ENCODE measurements around the gene BCR.
"Not testable (repeated sequence)": the region's sequence is repeated elsewhere in the genome, so short reads cannot be mapped to it uniquely, and the experiment has no call there.

BCR gene

DNA sequence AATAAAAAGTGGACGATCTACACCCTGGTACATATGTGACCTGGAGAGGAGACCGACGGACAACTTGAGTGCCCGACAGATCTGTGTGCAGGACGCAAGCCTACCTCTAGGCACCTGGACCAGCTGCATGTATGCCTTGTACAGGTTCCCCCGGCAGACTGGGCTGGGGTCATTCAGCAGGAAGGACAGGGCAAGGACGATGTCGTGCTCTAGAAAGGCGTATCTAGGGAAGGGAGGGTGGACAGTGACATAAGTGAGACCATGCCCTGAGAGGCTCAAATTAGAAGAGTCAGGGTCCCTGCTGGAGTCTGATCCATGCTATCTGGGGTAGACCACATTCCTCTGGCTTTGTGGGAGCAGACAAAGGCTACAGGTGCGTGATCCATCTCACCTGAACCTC, 46.4 kb upstream of the BCR start:
- H3K27me3 ChIP-seq (ENCODE audit: insufficient read depth, poor library complexity, severe bottlenecking), result no peaks in the 10 kb centered on the region
- TF ChIP-seq, protein P1, sequence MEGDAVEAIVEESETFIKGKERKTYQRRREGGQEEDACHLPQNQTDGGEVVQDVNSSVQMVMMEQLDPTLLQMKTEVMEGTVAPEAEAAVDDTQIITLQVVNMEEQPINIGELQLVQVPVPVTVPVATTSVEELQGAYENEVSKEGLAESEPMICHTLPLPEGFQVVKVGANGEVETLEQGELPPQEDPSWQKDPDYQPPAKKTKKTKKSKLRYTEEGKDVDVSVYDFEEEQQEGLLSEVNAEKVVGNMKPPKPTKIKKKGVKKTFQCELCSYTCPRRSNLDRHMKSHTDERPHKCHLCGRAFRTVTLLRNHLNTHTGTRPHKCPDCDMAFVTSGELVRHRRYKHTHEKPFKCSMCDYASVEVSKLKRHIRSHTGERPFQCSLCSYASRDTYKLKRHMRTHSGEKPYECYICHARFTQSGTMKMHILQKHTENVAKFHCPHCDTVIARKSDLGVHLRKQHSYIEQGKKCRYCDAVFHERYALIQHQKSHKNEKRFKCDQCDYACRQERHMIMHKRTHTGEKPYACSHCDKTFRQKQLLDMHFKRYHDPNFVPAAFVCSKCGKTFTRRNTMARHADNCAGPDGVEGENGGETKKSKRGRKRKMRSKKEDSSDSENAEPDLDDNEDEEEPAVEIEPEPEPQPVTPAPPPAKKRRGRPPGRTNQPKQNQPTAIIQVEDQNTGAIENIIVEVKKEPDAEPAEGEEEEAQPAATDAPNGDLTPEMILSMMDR (IDR thresholded peaks at IDR 0.05; ENCODE audit: insufficient read depth, low read length), result no peak
- TF ChIP-seq POLR2AphosphoS5 (IDR thresholded peaks at IDR 0.05; ENCODE audit: low read depth) (no peak), GABPA (IDR thresholded peaks at IDR 0.05; ENCODE audit: low read depth) (no peak), SPI1 (IDR thresholded peaks at IDR 0.05; ENCODE audit: borderline replicate concordance, low read depth) (no peak)
- TF ChIP-seq, protein P2, sequence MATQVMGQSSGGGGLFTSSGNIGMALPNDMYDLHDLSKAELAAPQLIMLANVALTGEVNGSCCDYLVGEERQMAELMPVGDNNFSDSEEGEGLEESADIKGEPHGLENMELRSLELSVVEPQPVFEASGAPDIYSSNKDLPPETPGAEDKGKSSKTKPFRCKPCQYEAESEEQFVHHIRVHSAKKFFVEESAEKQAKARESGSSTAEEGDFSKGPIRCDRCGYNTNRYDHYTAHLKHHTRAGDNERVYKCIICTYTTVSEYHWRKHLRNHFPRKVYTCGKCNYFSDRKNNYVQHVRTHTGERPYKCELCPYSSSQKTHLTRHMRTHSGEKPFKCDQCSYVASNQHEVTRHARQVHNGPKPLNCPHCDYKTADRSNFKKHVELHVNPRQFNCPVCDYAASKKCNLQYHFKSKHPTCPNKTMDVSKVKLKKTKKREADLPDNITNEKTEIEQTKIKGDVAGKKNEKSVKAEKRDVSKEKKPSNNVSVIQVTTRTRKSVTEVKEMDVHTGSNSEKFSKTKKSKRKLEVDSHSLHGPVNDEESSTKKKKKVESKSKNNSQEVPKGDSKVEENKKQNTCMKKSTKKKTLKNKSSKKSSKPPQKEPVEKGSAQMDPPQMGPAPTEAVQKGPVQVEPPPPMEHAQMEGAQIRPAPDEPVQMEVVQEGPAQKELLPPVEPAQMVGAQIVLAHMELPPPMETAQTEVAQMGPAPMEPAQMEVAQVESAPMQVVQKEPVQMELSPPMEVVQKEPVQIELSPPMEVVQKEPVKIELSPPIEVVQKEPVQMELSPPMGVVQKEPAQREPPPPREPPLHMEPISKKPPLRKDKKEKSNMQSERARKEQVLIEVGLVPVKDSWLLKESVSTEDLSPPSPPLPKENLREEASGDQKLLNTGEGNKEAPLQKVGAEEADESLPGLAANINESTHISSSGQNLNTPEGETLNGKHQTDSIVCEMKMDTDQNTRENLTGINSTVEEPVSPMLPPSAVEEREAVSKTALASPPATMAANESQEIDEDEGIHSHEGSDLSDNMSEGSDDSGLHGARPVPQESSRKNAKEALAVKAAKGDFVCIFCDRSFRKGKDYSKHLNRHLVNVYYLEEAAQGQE (IDR thresholded peaks at IDR 0.05; ENCODE audit: insufficient replicate concordance, low read depth), result no peak
- H3K4me3 ChIP-seq (replicated peaks; ENCODE audit: insufficient read depth, low read length), result no peak overlapping the region
- DNase-seq (ENCODE audit: low read depth in 1 of 2, low spot score in 1 of 2), result no peak
- H3K27ac ChIP-seq (replicated peaks), result no peak overlapping the region

DNA sequence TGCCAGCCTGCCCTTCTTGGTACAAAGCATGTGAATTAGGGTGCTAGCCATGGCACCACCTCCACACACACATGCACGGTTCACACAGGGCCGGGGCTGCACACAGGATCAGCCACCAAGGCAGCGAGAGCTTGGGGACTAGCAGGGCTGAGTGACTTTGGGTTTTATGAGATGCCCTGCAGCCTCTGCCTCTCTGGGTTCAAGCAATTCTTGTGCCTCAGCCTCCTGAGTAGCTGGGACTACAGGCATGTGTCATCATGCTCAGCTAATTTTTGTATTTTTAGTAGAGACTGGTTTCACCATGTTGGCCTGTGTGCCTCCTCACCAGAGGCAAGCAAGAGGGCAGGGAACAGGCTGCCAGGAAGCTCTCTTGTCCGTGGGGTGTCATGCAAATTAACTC, 43.3 kb upstream of the BCR start:
- H3K4me3 ChIP-seq (replicated peaks; ENCODE audit: insufficient read depth, low read length); H3K27me3 ChIP-seq (ENCODE audit: insufficient read depth, poor library complexity, severe bottlenecking); DNase-seq (ENCODE audit: low read depth in 1 of 2, low spot score in 1 of 2); H3K27ac ChIP-seq (replicated peaks): not testable (repeated sequence)

DNA sequence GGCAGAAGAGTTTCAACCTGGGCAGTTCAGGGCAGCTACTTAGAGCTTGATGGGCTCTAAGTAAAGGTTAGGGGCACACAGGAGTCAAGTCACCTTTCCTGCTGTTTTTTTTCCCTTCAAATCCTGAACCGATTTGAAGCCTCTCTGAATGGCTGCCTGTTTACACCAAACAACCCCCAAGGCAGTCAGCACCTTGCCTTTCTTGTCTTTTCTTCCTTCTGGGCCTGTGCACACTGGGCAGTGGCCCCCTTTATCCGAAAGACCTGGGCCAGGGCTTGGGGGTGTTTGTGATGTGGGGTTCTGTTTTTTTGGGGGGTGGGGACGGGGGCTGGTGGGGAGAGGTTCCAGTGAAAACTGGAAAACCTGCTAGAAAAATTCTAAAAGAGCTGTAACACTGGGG, 42.8 kb upstream of the BCR start:
- H3K4me3 ChIP-seq (replicated peaks; ENCODE audit: insufficient read depth, low read length), result no peak overlapping the region
- peak overlapping the region; percentile 56 for H3K27ac ChIP-seq (replicated peaks)
- TF ChIP-seq, protein P1 (IDR thresholded peaks at IDR 0.05; ENCODE audit: insufficient read depth, low read length), result no peak
- TF ChIP-seq POLR2AphosphoS5 (IDR thresholded peaks at IDR 0.05; ENCODE audit: low read depth), result no peak
- no peak for TF ChIP-seq GABPA (IDR thresholded peaks at IDR 0.05; ENCODE audit: low read depth)
- TF ChIP-seq SPI1 (IDR thresholded peaks at IDR 0.05; ENCODE audit: borderline replicate concordance, low read depth), result no peak
- TF ChIP-seq, protein P2 (IDR thresholded peaks at IDR 0.05; ENCODE audit: insufficient replicate concordance, low read depth), result no peak
- no peaks in the 10 kb centered on the region for H3K27me3 ChIP-seq (ENCODE audit: insufficient read depth, poor library complexity, severe bottlenecking)
- no peak for DNase-seq (ENCODE audit: low read depth in 1 of 2, low spot score in 1 of 2)

DNA sequence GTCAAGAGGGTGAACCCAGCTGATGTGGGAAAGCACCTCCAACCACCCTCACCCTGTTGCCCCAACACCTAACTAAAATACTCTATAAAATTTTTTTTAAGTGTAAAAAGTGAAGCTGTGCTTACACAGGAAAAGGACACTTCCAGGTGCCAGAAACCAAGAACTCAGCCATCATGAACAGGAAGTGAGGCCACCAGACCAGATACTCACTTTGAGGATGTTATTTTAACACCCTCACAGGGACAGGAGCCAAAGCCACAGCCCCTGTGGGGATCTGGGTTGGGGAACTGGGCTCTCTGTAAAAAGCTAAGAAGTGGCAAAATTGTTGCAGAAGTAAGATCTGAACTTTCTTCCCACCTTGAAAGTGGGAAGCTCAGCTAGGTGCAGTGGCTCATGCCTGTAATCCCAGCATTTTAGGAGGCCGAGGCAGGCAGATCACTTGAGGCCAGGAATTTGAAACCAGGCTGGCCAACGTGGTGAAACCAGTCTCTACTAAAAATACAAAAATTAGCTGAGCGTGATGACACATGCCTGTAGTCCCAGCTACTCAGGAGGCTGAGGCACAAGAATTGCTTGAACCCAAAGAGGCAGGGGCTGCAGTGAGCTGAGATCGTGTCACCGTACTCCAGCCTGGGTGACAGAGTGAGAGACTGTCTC, 42.3 kb upstream of the BCR start:
- Histone ChIP-seq H3K27me3 (ENCODE audit: insufficient read depth, poor library complexity, severe bottlenecking) (no peaks in the 10 kb centered on the region), H3K27ac (replicated peaks) (peak overlapping the region; percentile 56), H3K4me3 (replicated peaks; ENCODE audit: insufficient read depth, low read length) (no peak overlapping the region)
- TF ChIP-seq SPI1 (IDR thresholded peaks at IDR 0.05; ENCODE audit: borderline replicate concordance, low read depth) (peak; percentile 74), GABPA (IDR thresholded peaks at IDR 0.05; ENCODE audit: low read depth) (peak; percentile 27; the same call in 1 of the 2 replicates), POLR2AphosphoS5 (IDR thresholded peaks at IDR 0.05; ENCODE audit: low read depth) (no peak)
- TF ChIP-seq, protein P2 (IDR thresholded peaks at IDR 0.05; ENCODE audit: insufficient replicate concordance, low read depth), result no peak
- TF ChIP-seq, protein P1 (IDR thresholded peaks at IDR 0.05; ENCODE audit: insufficient read depth, low read length), result no peak
- peak in 1 of 2 experiments; percentile 88 for DNase-seq (ENCODE audit: low read depth in 1 of 2, low spot score in 1 of 2)
